ENCODE measurements around the gene GPR82. TPM values are rescaled to one million over a fixed set of nuclear protein-coding genes. Genes with fewer than 3 reads are reported as not detected.

GPR82 gene
- total RNA-seq, 4 donors from 2014 or later, result 0.29 to 0.30 TPM; not detected in 2

DNA sequence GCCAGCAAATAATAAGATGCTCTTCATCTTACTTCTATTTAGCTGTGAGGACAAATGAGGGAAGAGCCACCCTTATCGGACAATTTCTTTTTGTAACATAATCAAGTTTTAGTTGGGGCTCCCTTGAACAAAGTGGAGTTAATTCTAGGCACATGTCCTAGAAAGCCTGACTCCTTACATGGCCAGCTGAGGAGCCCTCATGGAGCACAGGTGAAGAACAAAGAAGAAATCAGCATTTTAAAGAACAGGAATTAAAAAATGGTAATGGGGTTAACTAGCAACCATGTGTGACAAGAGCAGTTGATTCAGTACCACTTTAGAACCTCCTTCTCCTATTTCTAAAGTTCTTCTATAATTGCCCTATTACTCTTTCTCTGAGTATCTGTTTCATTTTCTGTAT is 15.9 kb downstream of the GPR82 start:
- Histone ChIP-seq H3K4me1 (no peaks in the 10 kb centered on the region), H3K36me3 (no peaks in the 10 kb centered on the region), H3K9me3 (no peaks in the 10 kb centered on the region), H3K27me3 (no peaks in the 10 kb centered on the region), H3K4me3 (no peak overlapping the region), H3K27ac (no peak overlapping the region)
- intact Hi-C loops (cut with DNase I; ENCODE audit: low total_unique reads), result no loop called here
- TF ChIP-seq, protein P1, sequence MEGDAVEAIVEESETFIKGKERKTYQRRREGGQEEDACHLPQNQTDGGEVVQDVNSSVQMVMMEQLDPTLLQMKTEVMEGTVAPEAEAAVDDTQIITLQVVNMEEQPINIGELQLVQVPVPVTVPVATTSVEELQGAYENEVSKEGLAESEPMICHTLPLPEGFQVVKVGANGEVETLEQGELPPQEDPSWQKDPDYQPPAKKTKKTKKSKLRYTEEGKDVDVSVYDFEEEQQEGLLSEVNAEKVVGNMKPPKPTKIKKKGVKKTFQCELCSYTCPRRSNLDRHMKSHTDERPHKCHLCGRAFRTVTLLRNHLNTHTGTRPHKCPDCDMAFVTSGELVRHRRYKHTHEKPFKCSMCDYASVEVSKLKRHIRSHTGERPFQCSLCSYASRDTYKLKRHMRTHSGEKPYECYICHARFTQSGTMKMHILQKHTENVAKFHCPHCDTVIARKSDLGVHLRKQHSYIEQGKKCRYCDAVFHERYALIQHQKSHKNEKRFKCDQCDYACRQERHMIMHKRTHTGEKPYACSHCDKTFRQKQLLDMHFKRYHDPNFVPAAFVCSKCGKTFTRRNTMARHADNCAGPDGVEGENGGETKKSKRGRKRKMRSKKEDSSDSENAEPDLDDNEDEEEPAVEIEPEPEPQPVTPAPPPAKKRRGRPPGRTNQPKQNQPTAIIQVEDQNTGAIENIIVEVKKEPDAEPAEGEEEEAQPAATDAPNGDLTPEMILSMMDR (IDR thresholded peaks at IDR 0.05), result no peak
- TF ChIP-seq POLR2A (IDR thresholded peaks at IDR 0.05), result no peak
- no peak for DNase-seq

DNA sequence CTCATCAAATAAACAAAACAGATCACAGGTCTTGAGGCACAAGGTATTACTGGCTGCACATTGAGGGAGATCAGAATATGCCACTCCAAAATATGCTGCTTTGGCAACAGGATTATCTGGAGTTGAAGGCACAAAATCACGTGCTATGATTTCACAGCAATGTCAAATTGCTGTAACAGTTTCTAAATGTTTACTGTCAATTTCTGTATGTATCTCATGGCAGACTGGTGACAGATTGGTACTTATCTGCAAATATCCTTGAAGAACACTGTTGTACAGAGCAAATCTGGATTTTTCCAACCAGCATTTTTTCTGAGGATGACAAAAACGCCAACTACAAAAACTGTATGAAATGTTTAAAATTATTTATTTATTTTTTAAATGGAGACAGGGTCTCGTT is 26.7 kb downstream of the GPR82 start:
- Histone ChIP-seq H3K36me3 (no peaks in the 10 kb centered on the region), H3K4me3 (no peak overlapping the region), H3K4me1 (no peaks in the 10 kb centered on the region), H3K27ac (no peak overlapping the region), H3K27me3 (no peaks in the 10 kb centered on the region), H3K9me3 (no peaks in the 10 kb centered on the region)
- intact Hi-C loops (cut with DNase I; ENCODE audit: low total_unique reads), result no loop called here
- no peak for DNase-seq
- TF ChIP-seq, protein P1 (IDR thresholded peaks at IDR 0.05), result no peak
- TF ChIP-seq POLR2A (IDR thresholded peaks at IDR 0.05), result no peak

DNA sequence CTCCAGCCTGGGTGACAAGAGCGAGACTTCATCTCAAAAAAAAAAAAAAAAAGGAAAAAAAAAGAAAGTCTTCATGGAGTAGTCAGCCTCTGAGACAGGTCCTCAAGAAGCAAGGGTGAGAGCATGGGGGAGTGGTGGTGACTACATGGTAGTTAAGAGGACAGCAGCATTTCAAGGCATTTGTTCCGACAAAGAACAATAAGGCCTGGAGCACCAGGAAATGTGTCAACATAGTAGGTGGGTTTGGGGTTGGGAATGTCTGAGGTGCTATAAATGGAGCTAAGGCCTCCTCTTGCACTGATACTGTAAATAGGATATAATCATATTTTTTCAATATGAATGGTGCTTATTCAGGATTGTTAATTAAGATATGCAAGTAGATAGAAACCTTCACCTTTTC is 34.4 kb downstream of the GPR82 start:
- H3K27me3 ChIP-seq, result no peaks in the 10 kb centered on the region
- no peak overlapping the region for H3K27ac ChIP-seq
- H3K4me1 ChIP-seq, result no peaks in the 10 kb centered on the region
- no peaks in the 10 kb centered on the region for H3K9me3 ChIP-seq
- no peak overlapping the region for H3K4me3 ChIP-seq
- TF ChIP-seq, protein P1 (IDR thresholded peaks at IDR 0.05), result no peak
- TF ChIP-seq POLR2A (IDR thresholded peaks at IDR 0.05), result no peak
- H3K36me3 ChIP-seq, result no peaks in the 10 kb centered on the region
- intact Hi-C loops (cut with DNase I; ENCODE audit: low total_unique reads), result no loop called here
- DNase-seq, result no peak

DNA sequence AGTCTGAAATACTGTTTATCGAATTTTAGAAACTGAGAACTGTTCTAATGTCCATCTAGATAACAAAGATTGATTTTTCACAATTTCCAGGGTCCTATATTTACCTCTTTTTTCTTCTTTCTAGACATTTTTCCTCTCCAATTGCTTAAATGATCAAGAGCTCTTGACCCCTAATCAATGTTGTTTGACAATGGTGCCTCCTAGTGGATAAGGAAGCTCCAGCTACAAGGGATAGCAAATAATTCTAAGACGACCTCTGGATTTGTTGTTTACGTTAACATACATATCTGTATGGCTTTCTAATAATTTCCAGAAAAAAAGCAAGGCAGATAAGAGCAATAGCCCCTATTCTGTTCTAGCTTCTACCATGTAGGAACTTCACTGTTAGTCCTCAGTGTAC is 35.8 kb downstream of the GPR82 start:
- H3K27me3 ChIP-seq, result no peaks in the 10 kb centered on the region
- no peaks in the 10 kb centered on the region for H3K9me3 ChIP-seq
- intact Hi-C loops (cut with DNase I; ENCODE audit: low total_unique reads), result no loop called here
- DNase-seq, result no peak
- no peaks in the 10 kb centered on the region for H3K36me3 ChIP-seq
- H3K4me3 ChIP-seq, result no peak overlapping the region
- TF ChIP-seq, protein P1 (IDR thresholded peaks at IDR 0.05), result peak in 2 of 4 experiments; percentile 25 to 29
- TF ChIP-seq POLR2A (IDR thresholded peaks at IDR 0.05), result no peak
- H3K27ac ChIP-seq, result no peak overlapping the region
- no peaks in the 10 kb centered on the region for H3K4me1 ChIP-seq

DNA sequence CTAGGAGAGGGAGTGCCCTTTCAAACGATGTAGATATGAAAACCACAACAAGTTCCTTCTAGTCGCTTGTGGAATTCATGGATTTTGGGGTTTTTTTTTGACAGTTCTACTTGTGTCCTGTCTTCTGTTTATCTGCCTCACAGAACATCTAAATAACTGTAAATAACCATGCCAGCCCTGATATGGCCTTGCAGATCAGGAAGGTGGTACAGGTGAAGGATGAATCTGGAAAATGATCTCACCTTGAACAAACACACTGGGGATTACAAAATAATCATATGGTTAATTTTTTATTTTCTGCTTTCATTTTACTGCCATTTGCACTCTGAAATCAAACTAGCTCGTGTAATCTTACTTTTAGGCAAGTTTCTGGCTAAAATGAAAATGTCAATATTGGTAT is 37.2 kb downstream of the GPR82 start:
- Histone ChIP-seq H3K27ac (no peak overlapping the region), H3K4me1 (no peaks in the 10 kb centered on the region), H3K36me3 (no peaks in the 10 kb centered on the region), H3K4me3 (no peak overlapping the region), H3K27me3 (no peaks in the 10 kb centered on the region), H3K9me3 (no peaks in the 10 kb centered on the region)
- TF ChIP-seq POLR2A (IDR thresholded peaks at IDR 0.05), result no peak
- TF ChIP-seq, protein P1 (IDR thresholded peaks at IDR 0.05), result no peak
- intact Hi-C loops (cut with DNase I; ENCODE audit: low total_unique reads), result no loop called here
- no peak for DNase-seq
